Measurements from ENCODE around the gene PEX19.
A peak's percentile ranks its signal among the peaks of the same experiment; 100 is the strongest.

PEX19 gene, protein sequence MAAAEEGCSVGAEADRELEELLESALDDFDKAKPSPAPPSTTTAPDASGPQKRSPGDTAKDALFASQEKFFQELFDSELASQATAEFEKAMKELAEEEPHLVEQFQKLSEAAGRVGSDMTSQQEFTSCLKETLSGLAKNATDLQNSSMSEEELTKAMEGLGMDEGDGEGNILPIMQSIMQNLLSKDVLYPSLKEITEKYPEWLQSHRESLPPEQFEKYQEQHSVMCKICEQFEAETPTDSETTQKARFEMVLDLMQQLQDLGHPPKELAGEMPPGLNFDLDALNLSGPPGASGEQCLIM

DNA sequence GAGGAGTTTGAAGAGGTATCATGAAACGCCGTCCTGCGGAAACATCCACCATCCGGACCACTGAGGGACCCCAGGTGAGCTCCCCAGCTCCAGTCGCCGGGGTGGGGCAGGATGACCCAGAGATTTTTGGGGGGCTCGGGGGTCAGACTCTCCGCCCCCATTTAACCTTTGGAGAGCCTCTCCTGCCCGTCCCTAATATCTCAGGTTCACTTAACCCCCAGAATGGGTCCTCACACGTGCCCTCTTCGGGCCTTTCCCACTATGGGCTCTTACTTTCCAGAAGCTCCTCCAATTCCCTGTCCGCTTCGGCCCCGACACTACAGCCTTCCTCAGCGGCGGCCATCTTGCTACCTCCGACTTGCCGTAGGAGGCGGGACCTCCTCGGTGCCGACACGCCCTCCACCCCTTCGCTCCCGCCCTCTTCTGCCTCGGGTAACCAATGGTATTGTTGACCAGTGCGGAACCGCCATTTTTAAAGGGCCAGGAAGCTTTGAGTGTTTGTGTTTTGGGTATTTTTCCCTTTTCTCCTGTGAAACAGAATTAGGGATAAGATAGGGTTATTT, at the start of gene PEX19:
Gene PEX19 (minus strand): TSS at position 352 of the 563 bp plus-strand sequence. CDS start 9 bp downstream, at position 343.
- TF ChIP-seq, protein P1, sequence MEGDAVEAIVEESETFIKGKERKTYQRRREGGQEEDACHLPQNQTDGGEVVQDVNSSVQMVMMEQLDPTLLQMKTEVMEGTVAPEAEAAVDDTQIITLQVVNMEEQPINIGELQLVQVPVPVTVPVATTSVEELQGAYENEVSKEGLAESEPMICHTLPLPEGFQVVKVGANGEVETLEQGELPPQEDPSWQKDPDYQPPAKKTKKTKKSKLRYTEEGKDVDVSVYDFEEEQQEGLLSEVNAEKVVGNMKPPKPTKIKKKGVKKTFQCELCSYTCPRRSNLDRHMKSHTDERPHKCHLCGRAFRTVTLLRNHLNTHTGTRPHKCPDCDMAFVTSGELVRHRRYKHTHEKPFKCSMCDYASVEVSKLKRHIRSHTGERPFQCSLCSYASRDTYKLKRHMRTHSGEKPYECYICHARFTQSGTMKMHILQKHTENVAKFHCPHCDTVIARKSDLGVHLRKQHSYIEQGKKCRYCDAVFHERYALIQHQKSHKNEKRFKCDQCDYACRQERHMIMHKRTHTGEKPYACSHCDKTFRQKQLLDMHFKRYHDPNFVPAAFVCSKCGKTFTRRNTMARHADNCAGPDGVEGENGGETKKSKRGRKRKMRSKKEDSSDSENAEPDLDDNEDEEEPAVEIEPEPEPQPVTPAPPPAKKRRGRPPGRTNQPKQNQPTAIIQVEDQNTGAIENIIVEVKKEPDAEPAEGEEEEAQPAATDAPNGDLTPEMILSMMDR (IDR thresholded peaks at IDR 0.05; ENCODE audit: borderline replicate concordance, insufficient read depth, low read depth, low read length): no peak
- H3K4me3 ChIP-seq (ENCODE audit: low read depth, low read length): peak within 1 kb of the TSS; percentile 97

DNA sequence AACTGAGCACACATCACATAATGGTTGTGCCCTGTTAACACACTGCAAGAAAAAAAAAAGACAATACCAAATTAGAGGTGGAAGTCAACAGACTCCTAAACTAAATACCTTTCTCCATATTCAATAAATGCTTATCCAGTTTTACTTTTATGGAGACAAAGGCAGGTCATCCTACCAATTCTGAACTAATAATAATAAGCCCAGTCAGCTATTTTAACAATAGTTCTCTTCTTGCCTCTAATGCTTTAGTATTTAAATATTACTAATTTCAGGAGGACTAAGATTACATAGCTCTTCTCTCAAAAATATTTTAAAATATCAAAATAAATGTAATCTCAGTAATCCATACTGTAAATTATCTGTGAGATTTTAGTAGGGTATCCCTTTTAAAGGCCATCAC, 47.6 kb upstream of the PEX19 start:
- no peak overlapping the region for H3K4me3 ChIP-seq (ENCODE audit: low read depth, low read length)
- TF ChIP-seq, protein P1 (IDR thresholded peaks at IDR 0.05; ENCODE audit: borderline replicate concordance, insufficient read depth, low read depth, low read length): no peak

DNA sequence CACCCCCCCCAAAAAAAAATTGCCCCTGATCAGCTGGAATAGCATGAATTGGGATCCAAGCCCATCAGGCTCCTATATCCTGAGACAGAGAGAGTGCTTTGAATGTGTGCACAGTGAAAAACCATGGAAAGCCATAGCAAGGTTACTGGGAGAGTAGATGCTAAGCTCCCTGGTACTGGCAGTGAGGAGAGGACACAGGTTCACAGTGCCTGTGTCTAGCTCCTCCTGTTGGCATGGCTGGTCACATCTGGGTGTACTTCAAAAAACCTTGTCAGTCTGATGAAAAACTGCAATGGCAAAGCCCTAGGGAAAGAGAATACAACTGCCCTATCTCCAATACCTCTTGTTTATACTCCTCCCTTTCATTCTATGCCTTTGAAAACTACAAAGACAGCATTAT, 45.2 kb upstream of the PEX19 start:
- no peak overlapping the region for H3K4me3 ChIP-seq (ENCODE audit: low read depth, low read length)
- TF ChIP-seq, protein P1 (IDR thresholded peaks at IDR 0.05; ENCODE audit: borderline replicate concordance, insufficient read depth, low read depth, low read length): no peak

DNA sequence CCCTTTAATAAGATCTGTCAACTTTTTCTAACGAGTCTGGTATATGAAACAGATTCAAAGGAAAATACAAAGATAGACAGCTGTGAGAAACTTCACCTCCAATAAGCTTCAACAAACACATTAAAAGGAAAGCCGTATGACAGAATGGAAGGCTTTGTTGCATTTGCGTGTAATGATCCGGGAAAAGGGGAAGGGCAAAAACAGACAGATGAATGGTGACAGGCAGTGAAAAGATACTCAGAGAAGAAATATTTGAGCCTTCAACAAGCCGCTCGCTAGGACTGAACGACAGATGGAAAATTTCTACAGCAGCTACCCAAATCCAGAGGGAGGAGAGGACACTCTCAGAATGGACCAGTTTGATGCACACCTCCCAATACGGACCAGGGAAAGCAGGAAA, 43.3 kb upstream of the PEX19 start:
- no peak overlapping the region for H3K4me3 ChIP-seq (ENCODE audit: low read depth, low read length)
- TF ChIP-seq, protein P1 (IDR thresholded peaks at IDR 0.05; ENCODE audit: borderline replicate concordance, insufficient read depth, low read depth, low read length): no peak

DNA sequence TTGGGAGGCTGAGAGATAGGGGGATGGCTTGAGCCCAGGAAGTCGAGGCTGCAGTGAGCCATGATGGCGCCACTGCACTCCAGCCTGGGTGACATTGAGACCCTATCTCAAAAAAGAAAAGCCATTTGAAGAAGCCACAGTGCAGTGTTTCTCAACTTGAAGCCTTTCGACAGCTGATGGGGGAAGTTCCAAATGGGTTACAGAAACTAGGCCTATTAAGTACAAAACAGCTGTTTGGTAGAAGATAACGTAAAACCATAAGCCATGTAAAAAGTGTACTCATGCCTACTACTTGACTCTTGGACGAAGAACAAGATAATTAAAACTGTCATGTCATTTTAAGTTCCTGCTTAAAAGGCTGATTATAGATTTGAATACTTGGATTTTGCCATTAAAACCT, 41.5 kb upstream of the PEX19 start:
- no peak overlapping the region for H3K4me3 ChIP-seq (ENCODE audit: low read depth, low read length)
- TF ChIP-seq, protein P1 (IDR thresholded peaks at IDR 0.05; ENCODE audit: borderline replicate concordance, insufficient read depth, low read depth, low read length): no peak

DNA sequence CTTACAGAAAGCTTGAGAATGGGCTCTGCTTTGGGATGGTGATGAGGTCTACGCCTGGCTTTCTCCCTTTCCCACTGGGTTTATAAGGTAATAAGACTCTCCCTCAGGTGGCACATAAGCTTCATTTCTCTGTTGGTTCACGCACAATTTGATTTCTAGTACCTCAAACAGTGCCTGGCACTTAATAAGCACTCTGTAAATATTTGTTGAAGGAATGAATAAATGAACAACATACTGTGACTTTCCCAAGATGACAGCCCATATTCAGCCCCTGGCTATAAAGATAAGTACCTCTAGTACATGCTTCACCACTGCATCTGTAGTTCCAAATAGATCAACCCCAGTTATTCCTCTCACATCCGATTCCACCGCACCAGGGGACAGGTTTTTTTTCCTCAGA, 40.3 kb upstream of the PEX19 start:
- TF ChIP-seq, protein P1 (IDR thresholded peaks at IDR 0.05; ENCODE audit: borderline replicate concordance, insufficient read depth, low read depth, low read length): no peak
- no peak overlapping the region for H3K4me3 ChIP-seq (ENCODE audit: low read depth, low read length)

DNA sequence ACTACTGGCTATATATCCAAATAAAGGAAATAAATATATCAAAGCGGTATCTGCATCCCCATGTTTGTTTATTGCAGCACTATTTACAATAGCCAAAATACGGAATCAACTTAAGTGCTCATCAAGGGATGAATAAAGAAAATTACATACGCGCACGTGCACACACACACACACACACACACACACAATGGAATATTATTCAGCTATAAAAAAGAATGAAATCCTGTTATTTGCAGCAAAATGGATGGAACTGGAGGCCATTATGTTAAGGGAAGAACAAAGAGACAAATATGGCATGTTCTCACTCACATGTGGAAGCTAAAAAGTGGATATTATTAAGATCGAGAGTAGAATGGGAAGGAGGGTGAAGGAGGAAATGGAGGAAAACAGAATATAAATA, 37.9 kb upstream of the PEX19 start:
- TF ChIP-seq, protein P1 (IDR thresholded peaks at IDR 0.05; ENCODE audit: borderline replicate concordance, insufficient read depth, low read depth, low read length): no peak
- H3K4me3 ChIP-seq (ENCODE audit: low read depth, low read length): no peak overlapping the region
